Activated naive CD4-positive, alpha-beta T cell treated with anti-CD3 and anti-CD28 coated beads for 36 hours (primary cell): ENCODE data around the gene SVOP. TPM values are rescaled to one million over a fixed set of nuclear protein-coding genes. Genes with fewer than 3 reads are reported as not detected.
"Not testable (repeated sequence)": the region's sequence is repeated elsewhere in the genome, so short reads cannot be mapped to it uniquely, and the experiment has no call there.

Source experiments
- CTCF ChIA-PET: fragments of 350-600 bp; sonication (Branson Sonifier 250); formaldehyde crosslinking; loops from one replicate; lab custom pipeline; 2021; ENCODE audit warnings: antibody characterized with exemption; lab: Charles Lee
- DNase-seq: peaks from one replicate; pipeline ENCODE4 v3.0.0-alpha.2; 2020
- H3K27ac Mint-ChIP-seq: one replicate; pipeline ENCODE4 v1.8.0; 2021; ENCODE audit warnings: mild to moderate bottlenecking, mixed read lengths
- H3K27me3 Mint-ChIP-seq: one replicate; pipeline ENCODE4 v1.8.0; 2021; ENCODE audit warnings: low read depth, mixed read lengths
- H3K36me3 Mint-ChIP-seq: one replicate; pipeline ENCODE4 v1.8.0; 2021; ENCODE audit warnings: low read depth, mixed read lengths
- H3K4me1 Mint-ChIP-seq: one replicate; pipeline ENCODE4 v1.8.0; 2021; ENCODE audit warnings: low read depth, mixed read lengths
- H3K4me3 Mint-ChIP-seq: one replicate; pipeline ENCODE4 v1.8.0; 2021; ENCODE audit warnings: mild to moderate bottlenecking, moderate library complexity, mixed read lengths
- H3K9me3 Mint-ChIP-seq: one replicate; pipeline ENCODE4 v1.8.0; 2021; ENCODE audit warnings: mixed read lengths
- intact Hi-C: fragments of 100-400 bp; cut with micrococcal nuclease; formaldehyde crosslinking; loops from one replicate; pipeline ENCODE4 v1.15.1; 2023
- total RNA-seq, 2 experiments: library from RNA; stranded (reverse); gene quantifications; one replicate each; pipeline ENCODE4 v1.2.3, GENCODE V29; 2021

SVOP gene
- total RNA-seq, 2 experiments from 2014 or later, result not detected

GRCh38 chr12:108886873-108887629 is 133.8 kb downstream of the SVOP start:
- Mint-ChIP-seq H3K4me3 (no peak overlapping the region), H3K4me1 (no peaks in the 10 kb centered on the region), H3K27me3 (no peaks in the 10 kb centered on the region), H3K9me3 (peaks cover 2% of the 10 kb centered on the region), H3K27ac (no peak overlapping the region), H3K36me3 (no peaks in the 10 kb centered on the region)
- intact Hi-C loops, result loop anchor here (10.0 kb wide), 1 partner anchor 498 kb away; no protein-coding TSS in a partner anchor
- no peak for DNase-seq
- CTCF ChIA-PET, result interaction anchor here (0.6 to 4.3 kb wide), 2 partner anchors 18 to 63 kb away, joined by 3 to 16 read pairs; no protein-coding TSS in a partner anchor

GRCh38 chr12:108884116-108885012 is 136.5 kb downstream of the SVOP start:
- CTCF ChIA-PET, result interaction anchor here (0.6 to 6.1 kb wide), 25 partner anchors 9 to 411 kb away, joined by 3 to 41 read pairs (median 4); partner anchors contain the start of gene ALKBH2
- H3K27ac Mint-ChIP-seq, result no peak overlapping the region
- no peaks in the 10 kb centered on the region for H3K9me3 Mint-ChIP-seq
- no peaks in the 10 kb centered on the region for H3K27me3 Mint-ChIP-seq
- no peaks in the 10 kb centered on the region for H3K36me3 Mint-ChIP-seq
- peak; percentile 84 for DNase-seq
- intact Hi-C loops, result loop anchor here (1.0 to 10.0 kb wide), 3 partner anchors 67 to 500 kb away; partner anchors contain the start of gene ALKBH2
- no peak overlapping the region for H3K4me3 Mint-ChIP-seq
- no peaks in the 10 kb centered on the region for H3K4me1 Mint-ChIP-seq

GRCh38 chr12:108881953-108882352 is 138.9 kb downstream of the SVOP start:
- no peaks in the 10 kb centered on the region for H3K36me3 Mint-ChIP-seq
- intact Hi-C loops, result loop anchor here (10.0 kb wide), 1 partner anchor 503 kb away; no protein-coding TSS in a partner anchor
- no peak for DNase-seq
- no peak overlapping the region for H3K4me3 Mint-ChIP-seq
- no peak overlapping the region for H3K27ac Mint-ChIP-seq
- no peaks in the 10 kb centered on the region for H3K27me3 Mint-ChIP-seq
- no peaks in the 10 kb centered on the region for H3K4me1 Mint-ChIP-seq
- H3K9me3 Mint-ChIP-seq, result no peaks in the 10 kb centered on the region
- CTCF ChIA-PET, result interaction anchor here (0.7 to 6.1 kb wide), 5 partner anchors 66 to 212 kb away, joined by 3 to 41 read pairs (median 20); partner anchors contain the start of gene ALKBH2

- H3K36me3 Mint-ChIP-seq, result no peaks in the 10 kb centered on the region
- no peak within 1 kb of the TSS for H3K27ac Mint-ChIP-seq
- no peaks in the 10 kb centered on the region for H3K4me1 Mint-ChIP-seq
- H3K9me3 Mint-ChIP-seq, result no peaks in the 10 kb centered on the region
- DNase-seq, result no peak
- CTCF ChIA-PET, result interaction anchor here (0.9 to 6.1 kb wide), 4 partner anchors 12 to 214 kb away, joined by 3 to 41 read pairs (median 3); partner anchors contain the start of gene ALKBH2
- intact Hi-C loops, result loop anchor here (10.0 kb wide), 1 partner anchor 505 kb away; no protein-coding TSS in a partner anchor
- H3K4me3 Mint-ChIP-seq, result no peak within 1 kb of the TSS
- no peaks in the 10 kb centered on the region for H3K27me3 Mint-ChIP-seq
These were observed 141.1 kb downstream of the SVOP start, which contains the start of gene DAO for GRCh38 chr12:108879615-108880254. TSS of gene DAO (plus strand) at chr12:108880092. CDS start at chr12:108885007, 4,915 bp downstream.

- intact Hi-C loops, result no loop called here
- no peaks in the 10 kb centered on the region for H3K27me3 Mint-ChIP-seq
- H3K4me1 Mint-ChIP-seq, result no peaks in the 10 kb centered on the region
- CTCF ChIA-PET, result no interaction called here
- DNase-seq, result no peak
- no peak overlapping the region for H3K27ac Mint-ChIP-seq
- no peaks in the 10 kb centered on the region for H3K36me3 Mint-ChIP-seq
- no peak overlapping the region for H3K4me3 Mint-ChIP-seq
- no peaks in the 10 kb centered on the region for H3K9me3 Mint-ChIP-seq
These were observed 144.3 kb downstream of the SVOP start for GRCh38 chr12:108876550-108876949.

GRCh38 chr12:108875682-108876361 is 145.0 kb downstream of the SVOP start:
- CTCF ChIA-PET, result no interaction called here
- H3K27me3 Mint-ChIP-seq, result no peaks in the 10 kb centered on the region
- intact Hi-C loops, result no loop called here
- H3K4me1 Mint-ChIP-seq, result no peaks in the 10 kb centered on the region
- H3K4me3 Mint-ChIP-seq, result no peak overlapping the region
- DNase-seq, result no peak
- no peak overlapping the region for H3K27ac Mint-ChIP-seq
- no peaks in the 10 kb centered on the region for H3K36me3 Mint-ChIP-seq
- no peaks in the 10 kb centered on the region for H3K9me3 Mint-ChIP-seq

GRCh38 chr12:108875280-108875679 is 145.6 kb downstream of the SVOP start:
- no peaks in the 10 kb centered on the region for H3K27me3 Mint-ChIP-seq
- H3K27ac Mint-ChIP-seq, result no peak overlapping the region
- H3K36me3 Mint-ChIP-seq, result no peaks in the 10 kb centered on the region
- no peaks in the 10 kb centered on the region for H3K9me3 Mint-ChIP-seq
- CTCF ChIA-PET, result interaction anchor here (1.2 to 1.6 kb wide), 2 partner anchors 9 to 79 kb away, joined by 4 to 5 read pairs; no protein-coding TSS in a partner anchor
- DNase-seq, result no peak
- H3K4me3 Mint-ChIP-seq, result no peak overlapping the region
- no peaks in the 10 kb centered on the region for H3K4me1 Mint-ChIP-seq
- intact Hi-C loops, result no loop called here

GRCh38 chr12:108868781-108869180 is 152.1 kb downstream of the SVOP start:
- intact Hi-C loops, result no loop called here
- Mint-ChIP-seq H3K36me3 (no peaks in the 10 kb centered on the region), H3K9me3 (no peaks in the 10 kb centered on the region), H3K27me3 (no peaks in the 10 kb centered on the region), H3K4me1 (no peaks in the 10 kb centered on the region), H3K4me3 (no peak overlapping the region), H3K27ac (no peak overlapping the region)
- DNase-seq, result no peak
- CTCF ChIA-PET, result interaction anchor here (1.1 kb wide), 1 partner anchor 15 kb away, joined by 3 read pairs; no protein-coding TSS in a partner anchor

- intact Hi-C loops, H3K4me1 Mint-ChIP-seq, H3K27me3 Mint-ChIP-seq, DNase-seq, H3K27ac Mint-ChIP-seq, H3K36me3 Mint-ChIP-seq, H3K4me3 Mint-ChIP-seq, H3K9me3 Mint-ChIP-seq: not testable (repeated sequence)
- CTCF ChIA-PET, result interaction anchor here (1.0 to 2.0 kb wide), 2 partner anchors 18 to 84 kb away, joined by 3 to 5 read pairs; no protein-coding TSS in a partner anchor
These were observed 154.8 kb downstream of the SVOP start for GRCh38 chr12:108866083-108866482.

- H3K9me3 Mint-ChIP-seq, result no peaks in the 10 kb centered on the region
- DNase-seq, result no peak
- CTCF ChIA-PET, result no interaction called here
These were observed 155.7 kb downstream of the SVOP start for GRCh38 chr12:108865169-108865568.

GRCh38 chr12:108862588-108862959 is 158.3 kb downstream of the SVOP start:
- H3K9me3 Mint-ChIP-seq, result no peaks in the 10 kb centered on the region
- no peak overlapping the region for H3K27ac Mint-ChIP-seq
- intact Hi-C loops, result no loop called here
- H3K4me1 Mint-ChIP-seq, result peaks cover 19% of the 10 kb centered on the region
- no peak for DNase-seq
- CTCF ChIA-PET, result interaction anchor here (1.6 kb wide), 1 partner anchor 88 kb away, joined by 5 read pairs; no protein-coding TSS in a partner anchor
- no peaks in the 10 kb centered on the region for H3K36me3 Mint-ChIP-seq
- no peak overlapping the region for H3K4me3 Mint-ChIP-seq
- no peaks in the 10 kb centered on the region for H3K27me3 Mint-ChIP-seq

More at GRCh38 chr12:108865169-108865568, 155.7 kb downstream of the SVOP start:
- no peak overlapping the region for H3K27ac Mint-ChIP-seq
- peaks cover 2% of the 10 kb centered on the region for H3K4me1 Mint-ChIP-seq
- H3K4me3 Mint-ChIP-seq, result no peak overlapping the region
- intact Hi-C loops, result no loop called here
- no peaks in the 10 kb centered on the region for H3K27me3 Mint-ChIP-seq
- H3K36me3 Mint-ChIP-seq, result no peaks in the 10 kb centered on the region
